Activated B cell treated with CpG ODN at 0.5 μM for 24 hours (primary cell): ENCODE results near the gene CDH11. TPM values are rescaled to one million over a fixed set of nuclear protein-coding genes. Genes with fewer than 3 reads are reported as not detected.

Experiments
- ATAC-seq: fragments of 200-7000 bp; cut with Tn5 transposase; one replicate; pipeline ENCODE4 v1.10.0; 2021; ENCODE audit warnings: low read depth, mild to moderate bottlenecking, moderate library complexity
- CTCF ChIA-PET: fragments of 350-600 bp; sonication (Branson Sonifier 250); formaldehyde crosslinking; loops from one replicate; lab custom pipeline; 2021; ENCODE audit warnings: antibody characterized with exemption; lab: Charles Lee
- POLR2A ChIA-PET: fragments of 350-600 bp; sonication (Branson Sonifier 250); formaldehyde crosslinking; loops from one replicate; lab custom pipeline; 2021; ENCODE audit warnings: antibody characterized with exemption; lab: Charles Lee
- DNase-seq: peaks from one replicate; pipeline ENCODE4 v3.0.0; 2022
- H3K27ac Mint-ChIP-seq: one replicate; pipeline ENCODE4 v1.8.0; 2020; ENCODE audit warnings: mixed read lengths
- H3K27me3 Mint-ChIP-seq: one replicate; pipeline ENCODE4 v1.8.0; 2021; ENCODE audit warnings: mixed read lengths
- H3K36me3 Mint-ChIP-seq: one replicate; pipeline ENCODE4 v1.8.0; 2021; ENCODE audit warnings: low read depth, mixed read lengths
- H3K4me1 Mint-ChIP-seq: one replicate; pipeline ENCODE4 v1.8.0; 2021; ENCODE audit warnings: mixed read lengths
- H3K4me3 Mint-ChIP-seq: one replicate; pipeline ENCODE4 v1.8.0; 2020; ENCODE audit warnings: mild to moderate bottlenecking, mixed read lengths
- H3K9me3 Mint-ChIP-seq: one replicate; pipeline ENCODE4 v1.8.0; 2020; ENCODE audit warnings: mixed read lengths
- intact Hi-C: fragments of 100-400 bp; cut with micrococcal nuclease; formaldehyde crosslinking; loops from one replicate; pipeline ENCODE4 v1.15.1; 2024
- total RNA-seq: library from RNA; stranded (reverse); gene quantifications from 2 replicates; pipeline ENCODE4 v1.2.3, GENCODE V29; 2022
- TF ChIP-seq, protein P1 (sequence below): fragments of 200-600 bp; IDR thresholded peaks from one replicate; pipeline ENCODE4 v1.8.0; 2022; ENCODE audit warnings: antibody characterized with exemption, mild to moderate bottlenecking

Gene CDH11
- total RNA-seq, 1 donor from 2014 or later: not detected

DNA sequence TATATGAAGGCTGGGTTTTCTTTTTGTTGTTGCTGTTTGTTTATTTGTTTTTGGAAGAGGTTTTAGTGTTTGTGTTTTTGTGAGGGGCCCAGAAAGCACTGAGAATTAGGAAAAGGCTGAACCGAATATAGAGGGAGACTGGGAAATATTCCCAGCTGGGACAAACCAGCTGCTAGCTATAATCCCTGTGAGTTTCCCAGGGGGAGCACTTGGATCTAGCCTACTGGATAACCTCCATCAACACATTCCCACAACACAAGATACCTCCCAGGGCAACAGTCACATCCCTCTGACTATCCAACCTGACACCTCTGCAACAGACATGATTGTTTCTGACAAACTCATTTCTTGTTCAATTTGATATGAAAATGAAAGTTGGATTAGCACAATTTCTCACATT is 16.7 kb downstream of the CDH11 start:
- Mint-ChIP-seq H3K27me3 (no peaks in the 10 kb centered on the region), H3K9me3 (peaks cover under 1% of the 10 kb centered on the region), H3K27ac (no peak overlapping the region), H3K4me3 (no peak overlapping the region), H3K4me1 (no peaks in the 10 kb centered on the region), H3K36me3 (no peaks in the 10 kb centered on the region)
- DNase-seq: no peak
- ChIA-PET CTCF (no interaction called here), POLR2A (no interaction called here)
- ATAC-seq: no peak
- TF ChIP-seq, protein P1, sequence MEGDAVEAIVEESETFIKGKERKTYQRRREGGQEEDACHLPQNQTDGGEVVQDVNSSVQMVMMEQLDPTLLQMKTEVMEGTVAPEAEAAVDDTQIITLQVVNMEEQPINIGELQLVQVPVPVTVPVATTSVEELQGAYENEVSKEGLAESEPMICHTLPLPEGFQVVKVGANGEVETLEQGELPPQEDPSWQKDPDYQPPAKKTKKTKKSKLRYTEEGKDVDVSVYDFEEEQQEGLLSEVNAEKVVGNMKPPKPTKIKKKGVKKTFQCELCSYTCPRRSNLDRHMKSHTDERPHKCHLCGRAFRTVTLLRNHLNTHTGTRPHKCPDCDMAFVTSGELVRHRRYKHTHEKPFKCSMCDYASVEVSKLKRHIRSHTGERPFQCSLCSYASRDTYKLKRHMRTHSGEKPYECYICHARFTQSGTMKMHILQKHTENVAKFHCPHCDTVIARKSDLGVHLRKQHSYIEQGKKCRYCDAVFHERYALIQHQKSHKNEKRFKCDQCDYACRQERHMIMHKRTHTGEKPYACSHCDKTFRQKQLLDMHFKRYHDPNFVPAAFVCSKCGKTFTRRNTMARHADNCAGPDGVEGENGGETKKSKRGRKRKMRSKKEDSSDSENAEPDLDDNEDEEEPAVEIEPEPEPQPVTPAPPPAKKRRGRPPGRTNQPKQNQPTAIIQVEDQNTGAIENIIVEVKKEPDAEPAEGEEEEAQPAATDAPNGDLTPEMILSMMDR: no peak
- intact Hi-C loops: no loop called here

GRCh38 chr16:65104471-65104870 is 17.4 kb downstream of the CDH11 start:
- no peaks in the 10 kb centered on the region for H3K36me3 Mint-ChIP-seq
- ATAC-seq: no peak
- CTCF ChIA-PET: no interaction called here

GRCh38 chr16:65102326-65102725 is 19.5 kb downstream of the CDH11 start:
- TF ChIP-seq, protein P1: no peak
- ATAC-seq (no peak), DNase-seq (no peak)
- Mint-ChIP-seq H3K27ac (no peak overlapping the region), H3K36me3 (no peaks in the 10 kb centered on the region), H3K4me3 (no peak overlapping the region), H3K9me3 (peaks cover 2% of the 10 kb centered on the region), H3K4me1 (no peaks in the 10 kb centered on the region), H3K27me3 (no peaks in the 10 kb centered on the region)
- ChIA-PET CTCF (no interaction called here), POLR2A (no interaction called here)
- intact Hi-C loops: no loop called here

More at GRCh38 chr16:65104471-65104870, 17.4 kb downstream of the CDH11 start:
- Mint-ChIP-seq H3K27me3 (no peaks in the 10 kb centered on the region), H3K9me3 (peaks cover 2% of the 10 kb centered on the region), H3K4me1 (no peaks in the 10 kb centered on the region), H3K27ac (no peak overlapping the region), H3K4me3 (no peak overlapping the region)
- no peak for DNase-seq
- TF ChIP-seq, protein P1: no peak
- intact Hi-C loops: no loop called here
- POLR2A ChIA-PET: no interaction called here

GRCh38 chr16:65101009-65101408 is 20.9 kb downstream of the CDH11 start:
- ChIA-PET CTCF (no interaction called here), POLR2A (no interaction called here)
- Mint-ChIP-seq H3K27ac (no peak overlapping the region), H3K9me3 (peaks cover 2% of the 10 kb centered on the region), H3K4me3 (no peak overlapping the region), H3K36me3 (no peaks in the 10 kb centered on the region), H3K4me1 (no peaks in the 10 kb centered on the region), H3K27me3 (no peaks in the 10 kb centered on the region)
- ATAC-seq (no peak), DNase-seq (no peak)
- TF ChIP-seq, protein P1: no peak
- intact Hi-C loops: no loop called here

- ATAC-seq: no peak
- H3K27me3 Mint-ChIP-seq: no peaks in the 10 kb centered on the region
- TF ChIP-seq, protein P1: no peak
- no peak overlapping the region for H3K4me3 Mint-ChIP-seq
- ChIA-PET POLR2A (no interaction called here), CTCF (no interaction called here)
- peaks cover 2% of the 10 kb centered on the region for H3K9me3 Mint-ChIP-seq
- no peaks in the 10 kb centered on the region for H3K4me1 Mint-ChIP-seq
- intact Hi-C loops: no loop called here
- no peaks in the 10 kb centered on the region for H3K36me3 Mint-ChIP-seq
- DNase-seq: no peak
- H3K27ac Mint-ChIP-seq: no peak overlapping the region
Observed at GRCh38 chr16:65099607-65100006, 22.3 kb downstream of the CDH11 start.
